NK-92 treated with Interleukin-12 subunit alpha and Interleukin-12 subunit beta, amount 100 ng/mL, for 24 hours (cell line): ENCODE results near the gene ST6GAL2.
A peak's percentile ranks its signal among the peaks of the same experiment; 100 is the strongest.

ENCODE experiments used
- DNase-seq: peaks from one replicate; lab custom pipeline; 2025; lab: John Stamatoyannopoulos, UW

ST6GAL2 gene

GRCh38 chr2:106885971-106886915 lies at the start of gene ST6GAL2:
TSS of gene ST6GAL2 (minus strand) at chr2:106886167. CDS start at chr2:106843977, 42,190 bp downstream.
- DNase-seq = no peak

- no peak for DNase-seq
Observed at GRCh38 chr2:106932644-106933043, 46.7 kb upstream of the ST6GAL2 start.

DNA sequence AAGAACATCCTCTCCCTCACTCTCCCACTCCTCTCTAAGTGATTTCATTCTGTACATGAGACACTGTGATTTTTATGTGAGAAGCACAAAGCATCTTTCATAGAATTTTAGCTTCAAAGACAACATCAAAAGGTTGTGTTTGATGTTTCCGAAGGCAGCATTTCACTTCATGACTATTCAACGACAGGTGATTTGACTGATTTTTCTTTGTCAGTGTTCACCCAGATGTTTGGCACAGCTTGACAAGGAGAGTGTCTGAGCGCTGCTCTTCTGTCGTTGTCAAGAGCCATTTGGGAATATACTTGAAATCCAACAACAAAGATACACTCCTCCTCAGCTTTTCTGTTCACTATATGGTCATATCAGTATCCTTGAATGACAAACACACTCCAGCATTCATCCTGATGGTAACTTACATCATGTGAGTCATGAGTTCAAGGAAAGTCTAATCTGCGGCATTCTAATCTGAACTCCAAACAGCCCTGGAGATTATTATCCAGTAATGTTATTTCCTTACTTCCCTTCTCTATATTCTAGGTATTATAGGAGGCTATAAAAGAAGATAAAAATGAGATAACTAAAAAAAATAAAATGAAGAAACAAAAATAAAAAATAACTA lies 45.9 kb upstream of the ST6GAL2 start:
- no peak for DNase-seq

DNA sequence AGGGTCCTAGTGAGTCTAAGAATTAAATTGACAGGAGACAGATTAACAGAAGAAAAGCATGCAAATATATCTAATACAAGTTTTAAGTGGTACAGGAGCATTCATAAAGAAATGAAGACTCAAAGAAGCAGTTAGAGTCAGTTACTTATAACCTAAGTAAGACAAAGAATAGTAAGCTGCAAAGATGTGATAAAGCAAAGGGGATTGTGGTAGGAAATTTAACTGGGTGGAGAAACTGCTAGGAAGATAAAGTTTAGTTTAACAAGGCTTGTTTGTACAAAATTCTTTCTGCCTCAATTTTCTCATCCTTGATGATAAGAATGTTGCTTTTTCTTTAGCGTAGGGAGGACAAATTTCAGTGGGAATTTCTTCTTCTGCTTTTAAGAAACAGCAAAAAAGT lies 35.5 kb upstream of the ST6GAL2 start:
- no peak for DNase-seq

DNA sequence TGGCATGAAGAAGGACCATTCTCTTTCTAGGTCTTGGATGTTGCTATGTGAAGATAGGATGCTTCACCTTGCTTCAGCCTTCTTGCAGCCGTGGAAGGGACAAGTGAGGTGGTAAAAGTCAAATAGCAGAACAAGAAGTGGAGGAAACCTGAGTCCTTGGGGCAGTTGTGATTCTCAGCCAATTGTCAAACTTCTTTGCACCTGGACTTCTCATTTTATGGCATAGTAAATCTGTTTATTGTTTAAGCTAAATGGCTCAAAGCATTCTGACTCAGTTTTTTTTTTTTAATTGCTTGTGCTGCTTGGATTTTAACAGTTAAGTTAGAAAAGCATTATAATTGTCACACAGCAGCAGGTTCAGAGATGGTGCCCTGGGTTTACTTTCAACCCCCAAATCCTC lies 33.0 kb upstream of the ST6GAL2 start:
- no peak for DNase-seq

DNA sequence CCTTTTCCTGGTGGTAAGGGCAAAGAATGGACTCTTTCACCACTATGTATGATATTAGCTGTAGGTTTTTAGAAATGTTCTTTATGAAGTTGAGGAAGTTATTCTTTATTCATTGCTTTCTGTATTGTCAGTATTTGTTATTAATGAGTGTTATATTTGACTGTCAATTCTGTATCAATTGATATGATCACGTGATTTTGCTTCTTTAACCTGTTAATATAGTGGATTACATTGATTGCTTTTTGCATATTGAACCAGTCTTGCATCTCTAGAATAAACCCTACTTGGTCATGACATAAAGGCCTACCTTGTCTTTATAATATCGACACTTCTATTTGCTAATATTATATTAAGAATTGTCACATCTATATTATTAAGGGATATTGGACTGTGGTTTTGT lies 18.3 kb upstream of the ST6GAL2 start:
- no peak for DNase-seq

GRCh38 chr2:106899786-106900530 lies 14.0 kb upstream of the ST6GAL2 start:
- DNase-seq = no peak

DNA sequence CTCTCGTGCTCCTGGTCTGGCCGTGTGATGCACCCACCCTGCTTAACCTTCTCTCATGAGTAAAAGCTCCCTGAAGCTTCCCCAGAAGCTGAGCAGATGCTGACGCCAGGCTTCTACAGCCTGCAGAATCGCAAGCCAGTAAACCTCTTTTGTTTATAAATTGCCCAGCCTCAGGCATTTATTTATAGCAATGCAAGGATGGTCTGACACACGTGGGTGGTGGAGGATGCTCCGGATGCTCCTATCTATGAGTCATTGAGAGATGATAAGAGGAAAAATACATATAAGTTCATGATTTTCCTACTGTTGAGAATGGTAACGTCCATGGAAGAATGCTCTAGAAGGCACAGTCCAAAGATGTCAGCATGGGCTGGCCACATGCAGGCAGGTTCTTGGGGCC lies 8.6 kb upstream of the ST6GAL2 start:
- DNase-seq = no peak

DNA sequence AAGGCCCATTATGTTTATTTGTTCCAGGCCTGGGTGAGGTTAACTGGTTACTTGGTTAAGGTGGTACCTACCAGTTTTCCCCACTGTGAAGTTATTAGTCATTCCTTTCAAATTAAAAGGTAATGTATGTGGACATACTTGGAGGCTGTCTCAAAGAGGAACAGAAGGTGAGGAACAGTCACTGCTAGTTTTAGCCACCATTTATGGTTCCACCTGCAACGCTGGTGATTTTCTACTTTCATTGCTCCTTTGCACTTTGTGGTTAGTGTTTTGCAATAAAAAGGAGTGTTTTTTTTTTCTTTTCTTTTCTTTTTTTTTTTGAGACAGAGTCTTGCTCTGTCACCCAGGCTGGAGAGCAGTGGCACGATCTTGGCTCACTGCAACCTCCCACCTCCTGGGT lies 6.1 kb upstream of the ST6GAL2 start:
- no peak for DNase-seq

DNA sequence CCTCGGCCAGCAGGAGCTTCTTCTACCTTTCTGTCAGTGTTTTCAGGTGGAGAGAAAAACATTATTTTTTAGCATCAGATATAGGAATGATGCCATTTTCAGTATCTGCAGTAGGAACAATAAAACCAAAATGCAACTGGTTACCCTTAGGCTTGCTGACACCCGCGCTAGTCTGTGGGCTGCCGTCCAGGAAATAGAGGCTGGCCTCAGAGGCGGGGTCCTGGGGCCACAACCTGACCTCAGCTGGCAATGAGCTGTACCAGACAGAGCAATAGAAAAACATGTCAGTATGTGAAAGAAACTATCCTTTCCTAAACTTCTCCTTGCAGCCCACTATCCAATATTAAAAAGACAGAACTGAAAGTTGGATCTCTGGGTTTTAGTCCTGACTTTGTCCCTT lies 4.6 kb upstream of the ST6GAL2 start:
- DNase-seq = peak; percentile 30

DNA sequence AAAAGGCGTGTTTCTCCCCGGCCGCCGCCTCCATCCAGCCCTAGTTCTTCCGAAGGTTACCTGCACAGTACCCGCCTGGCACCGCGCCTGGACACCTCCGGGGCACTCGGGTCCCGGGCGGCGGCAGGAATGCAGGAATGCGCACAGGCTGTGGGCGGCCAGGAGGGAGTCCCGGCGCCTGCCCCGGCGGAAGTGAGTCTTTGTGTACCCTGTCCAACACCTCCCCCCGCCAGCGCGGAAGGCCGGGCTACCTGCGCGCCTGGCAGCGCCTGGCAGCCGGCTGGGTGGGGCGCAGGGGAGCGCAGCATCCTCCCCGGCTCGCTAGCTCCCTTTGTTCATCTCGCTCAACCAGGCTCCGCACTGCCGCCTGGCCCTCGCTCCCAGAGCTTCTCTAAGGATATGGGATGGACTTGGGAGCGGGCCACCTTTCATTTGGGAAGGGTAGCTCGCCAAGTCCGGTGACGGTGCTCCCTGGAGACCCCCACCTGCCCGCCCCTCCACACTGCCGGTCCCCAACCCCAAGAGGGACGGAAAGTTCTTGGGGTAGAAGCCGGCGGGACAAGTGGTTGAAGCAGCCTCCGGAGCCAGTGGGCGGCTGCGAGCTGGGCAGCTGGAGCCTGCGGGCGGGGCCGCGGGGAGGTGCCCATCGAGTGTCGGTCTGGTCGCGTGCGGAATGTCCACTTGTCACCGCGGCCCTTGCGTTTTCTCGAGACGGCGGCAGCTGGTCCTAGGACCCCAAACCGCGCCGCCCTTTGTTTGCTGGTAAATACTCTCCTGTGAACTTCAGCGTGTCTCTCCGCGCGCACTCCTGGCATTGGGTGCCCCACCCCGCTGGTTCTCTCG lies 1.2 kb upstream of the ST6GAL2 start:
- no peak for DNase-seq

DNA sequence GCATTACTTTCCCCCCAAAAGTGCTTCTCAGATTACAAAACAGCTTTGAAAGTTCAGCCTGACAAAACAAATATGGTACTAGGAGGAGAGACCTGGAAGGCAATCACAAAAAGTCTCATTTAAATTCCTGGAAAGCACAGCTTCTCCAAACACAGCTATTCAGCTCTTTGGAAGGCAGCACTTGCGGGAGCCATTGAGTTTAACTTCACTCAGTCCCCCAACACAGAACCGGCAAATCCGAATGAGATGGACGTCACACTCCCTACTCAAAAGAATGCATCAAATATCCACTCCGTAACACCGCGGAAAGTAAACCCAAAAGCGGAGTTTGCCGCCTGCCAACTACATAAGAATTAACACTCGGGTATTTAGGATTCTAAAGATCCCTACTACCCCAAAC lies 638 bp downstream of the ST6GAL2 start:
- no peak for DNase-seq

GRCh38 chr2:106882673-106883072 lies 3.3 kb downstream of the ST6GAL2 start:
- DNase-seq = no peak

DNA sequence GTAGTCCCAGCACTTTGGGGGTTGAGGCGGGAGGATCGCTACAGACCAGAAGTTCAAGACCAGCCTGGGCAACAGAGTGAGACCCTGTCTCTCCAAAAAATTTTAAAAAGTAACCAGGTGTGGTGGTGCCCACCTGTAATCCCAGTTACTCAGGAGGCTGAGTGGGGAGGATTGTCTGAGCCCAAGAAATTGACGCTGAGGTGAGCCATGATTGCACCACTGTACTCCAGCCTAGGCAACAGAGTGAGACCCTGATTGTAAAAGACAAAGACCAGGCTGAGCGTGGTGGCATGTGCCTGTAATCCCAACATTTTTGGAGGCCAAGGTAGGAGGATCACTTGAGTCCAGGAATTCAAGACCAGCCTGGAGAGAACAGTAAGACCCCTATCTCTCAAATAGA lies 7.8 kb downstream of the ST6GAL2 start:
- no peak for DNase-seq

DNA sequence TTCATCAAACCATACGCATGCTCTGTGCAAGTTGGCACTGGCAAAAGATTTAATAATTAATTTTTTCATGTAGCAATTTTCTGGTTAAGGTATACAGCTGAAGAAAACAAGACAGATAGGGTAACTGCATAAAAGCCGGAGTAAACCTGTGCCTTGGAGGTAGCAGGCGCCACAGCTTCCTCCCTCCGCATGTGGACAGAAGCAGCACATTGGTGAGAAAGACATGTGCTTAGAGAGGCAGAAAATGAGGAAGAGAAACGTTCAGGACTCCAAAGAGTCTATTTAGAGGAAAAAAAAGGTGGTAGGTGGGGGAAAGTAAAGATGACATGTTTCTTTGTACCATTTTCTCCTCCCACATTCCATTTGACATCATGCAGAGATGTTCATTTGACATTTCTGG lies 9.3 kb downstream of the ST6GAL2 start:
- DNase-seq = no peak

- DNase-seq = no peak
Observed at GRCh38 chr2:106869512-106870275, 16.3 kb downstream of the ST6GAL2 start.

- no peak for DNase-seq
Observed at GRCh38 chr2:106868275-106868674, 17.7 kb downstream of the ST6GAL2 start.

- no peak for DNase-seq
Observed at GRCh38 chr2:106867196-106867953, 18.6 kb downstream of the ST6GAL2 start.

- DNase-seq = no peak
Observed at GRCh38 chr2:106866641-106867040, 19.3 kb downstream of the ST6GAL2 start.

- no peak for DNase-seq
Observed at GRCh38 chr2:106864051-106864450, 21.9 kb downstream of the ST6GAL2 start.
